Psoas muscle (tissue), 8 donors: ENCODE measurements around the gene PLA2G15. TPM values are rescaled to one million over a fixed set of nuclear protein-coding genes. Genes with fewer than 3 reads are reported as not detected.

Experiments used
- ATAC-seq, 4 donors: fragments of 200-7000 bp; cut with Tn5 transposase; one replicate each; pipeline ENCODE4 v1.9.1; 2020; ENCODE audit warnings: moderate library complexity in 3 of 4, mild to moderate bottlenecking in 2 of 4
- DNase-seq, 2 donors: peaks; one replicate each; pipeline ENCODE4 v3.0.0-alpha.2; 2020
- H3K27ac ChIP-seq: fragments of 200-600 bp; one replicate; pipeline ENCODE4 v1.8.0; 2022
- H3K27me3 ChIP-seq, 3 donors: fragments of 200-600 bp in 1 of 3; one replicate each; pipeline versions ENCODE4 v1.6.1 to v1.8.0; 2013 to 2022; ENCODE audit warnings: low read length in 2 of 3, mild to moderate bottlenecking in 2 of 3, moderate library complexity in 1 of 3; ENCODE audit not compliant: insufficient read depth in 3 of 3
- H3K36me3 ChIP-seq, 2 donors: fragments of 200-600 bp in 1 of 2; one replicate each; pipeline versions ENCODE4 v1.6.1 to v1.8.0; 2013 to 2022; ENCODE audit warnings: low read depth in 1 of 2, mild to moderate bottlenecking in 1 of 2, moderate library complexity in 1 of 2; ENCODE audit not compliant: insufficient read depth in 1 of 2
- H3K4me1 ChIP-seq: fragments of 200-600 bp; one replicate; pipeline ENCODE4 v1.8.0; 2022
- H3K4me3 ChIP-seq: fragments of 200-600 bp; one replicate; pipeline ENCODE4 v1.8.0; 2022; ENCODE audit warnings: mild to moderate bottlenecking
- H3K9me3 ChIP-seq: fragments of 200-600 bp; one replicate; pipeline ENCODE4 v1.8.0; 2022
- CTCF ChIP-seq: fragments of 200-600 bp; IDR thresholded peaks from one replicate; pipeline ENCODE4 v1.8.0; 2022; ENCODE audit warnings: antibody characterized with exemption
- WGBS, 3 donors: extraction: QIAGEN DNeasy Blood & Tissue Kit; methylation state at CpG; one replicate each; pipeline versions ENCODE4 v1.1.6 to v1.1.7; 2013; 5-methylcytosine and 5-hydroxymethylcytosine counted together
- intact Hi-C, 2 donors: fragments of 100-400 bp; cut with DNase I; formaldehyde crosslinking; loops; one replicate each; pipeline versions ENCODE4 v1.11.0 to v1.14.2; 2022
- polyA plus RNA-seq, 3 donors: library from polyadenylated mRNA; stranded (reverse); fragments of 200-250 nt; gene quantifications; one replicate each; pipeline ENCODE4 v1.2.3, GENCODE V29; 2013
- total RNA-seq, 4 donors: library from RNA; stranded (reverse); fragmentation: NEBNext Ultra II Directional in 2 of 4; extraction: Animal tissue kit (Norgen Biotek cat#: 25700) in 2 of 4; gene quantifications; one replicate each; pipeline versions ENCODE4 v1.2.1 to v1.2.4, GENCODE V29; 2021 to 2023
- donor health status: healthy with polysubstance abuse.
- donor health status: DM: no; HTN: no; CAD: no; lungs with moderate emphysema.
- donor health status: Bipolar disorder and iron deficiency.
- donor health status: healthy.
- donor health status: DM: yes; HTN: yes; CAD: no.
- donor health status: DM: no; HTN: no; CAD: no.
- donor health status: DM: no; HTN: no; CAD: no.
- donor health status: DM: yes; HTN: yes; CAD: no.

Gene PLA2G15
- total and polyA plus RNA-seq, 7 donors: 13.0 to 65.0 (median 29.3) TPM

GRCh38 chr16:68283801-68284598 is 38.8 kb downstream of the PLA2G15 start:
- TF ChIP-seq CTCF: no peak
- Histone ChIP-seq H3K4me1 (peaks cover 97% of the 10 kb centered on the region), H3K27ac (peak overlapping the region; percentile 91), H3K36me3 (peaks cover 0 to 86% of the 10 kb centered on the region in 2 donors), H3K4me3 (peak overlapping the region; percentile 41), H3K9me3 (no peaks in the 10 kb centered on the region), H3K27me3 (no peaks in the 10 kb centered on the region)
- DNase-seq: peak; percentile 56 to 87
- WGBS, 3 donors: 22 to 62% (median 45%) methylated on average over 9 of the region's 9 CpGs
- intact Hi-C loops: no loop called here
- peak; percentile 19 to 79 (median 76) for ATAC-seq

- Histone ChIP-seq H3K27me3 (no peaks in the 10 kb centered on the region), H3K9me3 (no peaks in the 10 kb centered on the region), H3K4me1 (peaks cover 97% of the 10 kb centered on the region), H3K27ac (peak overlapping the region; percentile 91), H3K4me3 (peak overlapping the region; percentile 18), H3K36me3 (peaks cover 0 to 87% of the 10 kb centered on the region in 2 donors)
- TF ChIP-seq CTCF: no peak
- WGBS, 3 donors: 59 to 80% (median 78%) methylated on average over 5 of the region's 5 CpGs
- intact Hi-C loops: no loop called here
- ATAC-seq (no peak), DNase-seq (no peak)
Observed at GRCh38 chr16:68284847-68285246, 39.7 kb downstream of the PLA2G15 start.

GRCh38 chr16:68285683-68286082 is 40.5 kb downstream of the PLA2G15 start:
- peaks cover 3 to 89% of the 10 kb centered on the region in 2 donors for H3K36me3 ChIP-seq
- H3K4me1 ChIP-seq: peaks cover 93% of the 10 kb centered on the region
- peak overlapping the region; percentile 18 for H3K4me3 ChIP-seq
- H3K9me3 ChIP-seq: no peaks in the 10 kb centered on the region
- DNase-seq (no peak), ATAC-seq (no peak)
- H3K27ac ChIP-seq: peak overlapping the region; percentile 91
- WGBS, 3 donors: 89 to 97% (median 93%) methylated on average over 3 of the region's 3 CpGs
- H3K27me3 ChIP-seq: no peaks in the 10 kb centered on the region
- TF ChIP-seq CTCF: no peak
- intact Hi-C loops: no loop called here

GRCh38 chr16:68286153-68287074 is 41.2 kb downstream of the PLA2G15 start:
- WGBS, 3 donors: 70 to 83% (median 82%) methylated on average over 11 to 12 of the region's 12 CpGs
- DNase-seq (no peak), ATAC-seq (no peak)
- H3K9me3 ChIP-seq: no peaks in the 10 kb centered on the region
- TF ChIP-seq CTCF: no peak
- no peaks in the 10 kb centered on the region for H3K27me3 ChIP-seq
- peaks cover 88% of the 10 kb centered on the region for H3K4me1 ChIP-seq
- H3K4me3 ChIP-seq: peak overlapping the region; percentile 2
- peak overlapping the region; percentile 91 for H3K27ac ChIP-seq
- H3K36me3 ChIP-seq: peaks cover 4 to 90% of the 10 kb centered on the region in 2 donors
- intact Hi-C loops: no loop called here
